HG02840 (cell line): Measurements from ENCODE around the gene KIAA1958.
"Not testable (repeated sequence)": the region's sequence is repeated elsewhere in the genome, so short reads cannot be mapped to it uniquely, and the experiment has no call there.

Experiments
- ATAC-seq: cut with Tn5 transposase; IDR thresholded peaks from one replicate; pipeline ENCODE4 v1.9.1; 2021; ENCODE audit warnings: mild to moderate bottlenecking, moderate library complexity, moderate number of reproducible peaks; ENCODE audit not compliant: unreplicated experiment, low FRiP score

KIAA1958 gene

DNA sequence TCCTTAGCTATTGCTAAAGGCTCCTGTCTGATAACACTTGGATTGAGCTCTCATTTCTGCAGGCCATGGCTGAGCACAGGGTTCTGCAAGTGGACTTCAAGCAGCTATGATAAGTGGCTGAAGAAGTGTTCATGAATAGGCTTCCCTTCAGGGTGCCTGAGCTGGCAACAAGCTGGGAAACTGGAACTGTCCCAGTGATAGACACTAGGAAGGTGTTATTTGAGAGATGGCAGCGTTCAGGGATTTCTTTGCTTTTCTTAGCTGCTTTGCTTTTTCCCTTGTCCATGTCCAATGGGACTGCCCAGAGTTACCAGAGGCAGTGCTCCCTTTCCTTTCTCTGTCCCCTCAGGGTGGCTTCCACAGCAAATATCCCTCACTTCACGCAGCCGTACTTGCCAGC is 155.5 kb downstream of the KIAA1958 start:
- ATAC-seq = no peak

DNA sequence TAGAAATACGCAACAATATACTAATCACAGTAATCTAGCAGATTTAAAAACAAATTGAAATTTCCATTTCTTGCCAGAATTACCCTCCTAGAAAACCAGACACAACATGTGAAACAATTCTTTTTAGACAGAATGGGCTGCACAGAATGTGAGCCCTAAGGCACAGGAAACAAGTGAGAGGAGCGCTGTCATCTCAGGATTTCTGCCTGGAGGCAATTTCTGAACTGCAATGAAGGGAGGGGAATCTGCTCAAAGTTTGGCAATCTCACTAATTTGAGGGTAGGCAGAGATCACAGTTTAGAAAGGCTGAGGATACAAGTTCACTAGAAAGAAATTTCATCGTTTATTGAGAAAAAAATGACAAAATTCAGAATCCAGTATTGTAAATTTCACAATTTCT is 161.0 kb downstream of the KIAA1958 start:
- no peak for ATAC-seq

- ATAC-seq = no peak
Measured at GRCh38 chr9:112648624-112649023, 162.0 kb downstream of the KIAA1958 start.

- no peak for ATAC-seq
Measured at GRCh38 chr9:112654282-112654681, 167.7 kb downstream of the KIAA1958 start.

- ATAC-seq = no peak
Measured at GRCh38 chr9:112655668-112656067, 169.0 kb downstream of the KIAA1958 start.

- ATAC-seq = no peak
Measured at GRCh38 chr9:112659906-112660305, 173.3 kb downstream of the KIAA1958 start.

DNA sequence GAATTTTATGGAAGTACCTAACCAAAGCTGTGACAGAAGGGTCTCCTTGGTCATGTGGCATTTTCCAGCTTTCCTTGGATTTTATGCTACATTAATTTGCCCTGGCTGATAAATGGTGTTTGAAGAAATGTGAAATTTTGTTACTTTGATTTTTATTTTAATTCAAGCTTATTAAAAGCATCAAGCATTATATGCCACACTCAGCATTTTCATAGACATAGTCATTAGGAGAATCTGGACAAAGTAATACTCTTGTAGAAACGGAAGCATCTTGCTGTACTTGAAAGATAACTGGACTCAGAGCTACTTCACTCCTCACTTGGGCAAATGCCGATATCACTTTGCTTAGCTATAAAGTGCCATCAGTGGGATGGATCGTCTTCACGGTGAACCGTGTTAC is 177.1 kb downstream of the KIAA1958 start:
- ATAC-seq = no peak

DNA sequence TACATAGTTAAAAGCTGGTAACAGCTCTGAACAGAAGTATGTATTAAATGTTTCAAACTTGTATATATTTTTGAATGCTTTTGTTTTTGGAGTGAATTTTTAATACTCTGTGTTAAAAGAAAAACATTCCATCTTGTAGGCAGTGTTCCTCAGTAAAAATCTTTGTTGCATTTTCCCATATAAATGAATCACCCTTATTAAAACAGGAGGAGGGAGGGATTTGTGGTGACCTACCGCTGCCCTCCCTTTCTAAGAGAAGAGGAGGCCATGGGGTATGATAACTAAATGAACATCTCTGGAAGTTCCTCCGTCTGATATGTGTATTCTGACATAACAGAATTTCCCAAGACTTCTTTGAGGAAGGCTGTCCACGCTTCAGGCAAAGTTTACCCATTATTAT is 177.9 kb downstream of the KIAA1958 start:
- ATAC-seq = no peak

GRCh38 chr9:112665347-112665746 is 178.7 kb downstream of the KIAA1958 start:
- no peak for ATAC-seq

GRCh38 chr9:112669326-112669725 is 182.7 kb downstream of the KIAA1958 start:
- ATAC-seq = no peak

- ATAC-seq = no peak
Measured at GRCh38 chr9:112670991-112671625, 184.5 kb downstream of the KIAA1958 start.

DNA sequence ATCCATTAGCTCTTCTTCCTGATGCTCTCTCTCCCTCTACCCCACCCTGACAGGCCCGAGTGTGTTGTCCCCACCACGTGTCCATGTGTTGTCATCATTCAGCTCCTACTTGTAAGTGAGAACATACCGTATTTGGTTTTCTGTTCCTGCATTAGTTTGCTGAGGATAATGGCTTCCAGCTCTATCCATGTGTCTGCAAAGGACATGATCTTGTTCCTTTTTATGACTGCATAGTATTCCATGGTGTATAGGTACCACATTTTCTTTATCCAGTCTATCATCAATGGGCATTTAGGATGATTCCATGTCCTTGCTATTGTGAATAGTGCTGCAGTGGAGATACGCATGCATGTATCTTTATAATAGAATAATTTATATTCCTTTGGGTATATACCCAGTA is 186.6 kb downstream of the KIAA1958 start:
- ATAC-seq = not testable (repeated sequence)

DNA sequence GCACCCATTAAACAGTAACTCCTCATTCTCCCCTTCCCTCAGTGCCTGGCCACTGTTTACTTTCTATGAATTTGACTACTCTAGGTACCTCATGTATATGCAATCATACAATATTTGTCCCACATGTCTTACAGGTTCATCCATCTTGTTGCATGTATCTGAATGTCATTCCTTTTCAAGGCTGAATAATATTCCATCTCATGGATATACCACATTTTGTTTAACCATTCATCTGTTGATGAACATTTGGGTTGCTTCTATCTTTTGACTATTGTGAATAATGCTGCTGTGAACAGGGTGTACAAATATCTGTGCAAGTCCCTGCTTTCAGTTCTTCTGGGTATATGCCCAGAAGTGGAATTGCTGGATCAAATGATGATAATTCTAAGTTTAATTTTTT is 190.4 kb downstream of the KIAA1958 start:
- no peak for ATAC-seq

DNA sequence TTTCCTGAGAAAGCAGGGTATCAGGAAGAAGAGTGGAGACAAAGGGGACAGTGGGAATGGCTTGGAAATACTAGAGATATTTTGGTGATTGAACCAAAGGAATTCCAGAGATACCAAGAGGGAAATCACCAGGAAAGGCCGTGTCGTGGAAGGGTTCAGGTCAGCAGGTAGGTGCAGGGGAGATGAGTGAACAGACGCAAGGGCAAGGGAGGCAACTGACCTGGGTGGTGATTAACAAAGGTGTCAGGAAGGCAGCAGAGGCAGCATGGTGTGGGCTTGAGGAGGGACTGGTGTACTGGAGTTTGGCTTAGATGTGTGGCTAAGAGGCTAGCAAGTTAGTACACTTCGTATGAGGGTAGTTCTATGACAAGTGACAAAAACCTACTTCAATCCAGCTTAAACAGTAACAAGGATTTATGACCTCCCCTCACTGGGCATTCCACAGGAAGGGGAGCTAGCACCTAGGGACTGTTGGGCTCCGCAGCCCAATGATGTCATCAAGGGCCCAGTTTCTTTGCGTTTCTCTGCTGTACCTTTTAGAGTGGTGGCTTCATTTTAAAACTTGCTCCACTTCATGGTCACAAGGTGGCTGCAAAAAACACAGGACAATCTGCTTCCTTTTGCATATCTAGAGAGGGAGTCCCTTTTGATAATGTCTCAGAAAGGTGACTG is 194.2 kb downstream of the KIAA1958 start:
- ATAC-seq = no peak

DNA sequence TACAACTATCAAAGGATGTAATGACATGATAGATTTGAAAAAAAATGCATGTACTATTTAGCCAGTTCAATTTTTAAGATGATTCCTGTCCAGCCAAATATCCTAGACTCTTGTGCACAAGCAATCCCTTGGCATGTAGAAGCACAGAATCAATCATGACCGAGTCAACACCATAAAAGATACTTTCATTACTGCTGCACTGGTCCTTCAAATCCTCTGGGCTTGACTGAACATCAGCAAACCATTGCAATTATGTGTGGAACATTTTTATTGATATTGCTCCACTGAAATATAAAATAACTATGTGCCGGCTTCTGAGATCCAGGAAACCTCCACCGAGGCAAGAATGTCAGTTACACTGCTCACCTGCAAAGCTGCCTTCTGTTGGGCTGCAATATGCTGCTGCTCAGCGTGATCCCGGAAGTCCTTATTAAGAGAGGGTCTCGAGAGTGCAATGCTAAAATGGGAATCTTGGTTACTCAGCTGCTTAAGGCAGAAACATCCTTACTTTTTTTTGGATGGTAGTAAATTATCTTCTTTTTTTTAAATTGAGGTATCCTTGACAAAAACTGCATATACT is 202.6 kb downstream of the KIAA1958 start:
- no peak for ATAC-seq

GRCh38 chr9:112694706-112695555 is 208.3 kb downstream of the KIAA1958 start:
- no peak for ATAC-seq

- no peak for ATAC-seq
Measured at GRCh38 chr9:112696461-112696860, 209.8 kb downstream of the KIAA1958 start.

DNA sequence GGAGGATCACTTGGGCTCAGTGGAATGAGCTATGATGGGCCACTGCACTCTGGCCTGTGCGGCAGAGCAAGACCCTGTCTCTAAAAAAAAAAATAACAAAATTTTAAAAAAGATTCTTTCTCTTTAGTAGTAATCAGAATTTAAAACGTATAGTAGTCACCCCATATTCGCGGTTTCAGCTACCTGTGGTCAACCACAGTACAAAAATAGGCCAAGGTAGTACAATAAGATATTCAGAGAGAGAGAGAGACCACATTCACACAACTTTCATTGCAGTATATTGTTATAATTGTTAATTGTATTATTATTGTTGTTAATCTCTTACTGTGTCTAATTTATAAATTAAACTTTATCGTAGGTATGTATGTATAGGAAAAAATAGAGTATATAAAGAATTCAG is 212.6 kb downstream of the KIAA1958 start:
- no peak for ATAC-seq

GRCh38 chr9:112700085-112700484 is 213.5 kb downstream of the KIAA1958 start:
- ATAC-seq = no peak

DNA sequence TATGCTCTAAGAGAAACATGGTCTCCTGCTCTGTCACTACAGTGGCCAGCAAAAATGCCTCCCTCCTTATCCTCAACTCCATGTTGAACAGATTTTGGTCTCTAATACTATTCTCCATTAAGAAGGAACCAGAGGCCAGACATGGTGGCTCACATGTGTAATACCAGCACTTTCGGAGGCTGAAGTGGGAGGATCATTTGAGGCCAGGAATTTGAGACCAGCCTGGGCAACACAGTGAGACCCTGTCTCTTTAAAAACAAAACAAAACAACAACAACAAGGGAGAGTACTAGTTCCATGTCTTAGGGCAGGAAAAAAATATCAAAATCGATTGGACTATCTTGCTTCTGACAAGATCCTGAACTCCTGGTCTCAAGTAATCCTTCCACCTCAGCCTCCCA is 216.7 kb downstream of the KIAA1958 start:
- no peak for ATAC-seq

DNA sequence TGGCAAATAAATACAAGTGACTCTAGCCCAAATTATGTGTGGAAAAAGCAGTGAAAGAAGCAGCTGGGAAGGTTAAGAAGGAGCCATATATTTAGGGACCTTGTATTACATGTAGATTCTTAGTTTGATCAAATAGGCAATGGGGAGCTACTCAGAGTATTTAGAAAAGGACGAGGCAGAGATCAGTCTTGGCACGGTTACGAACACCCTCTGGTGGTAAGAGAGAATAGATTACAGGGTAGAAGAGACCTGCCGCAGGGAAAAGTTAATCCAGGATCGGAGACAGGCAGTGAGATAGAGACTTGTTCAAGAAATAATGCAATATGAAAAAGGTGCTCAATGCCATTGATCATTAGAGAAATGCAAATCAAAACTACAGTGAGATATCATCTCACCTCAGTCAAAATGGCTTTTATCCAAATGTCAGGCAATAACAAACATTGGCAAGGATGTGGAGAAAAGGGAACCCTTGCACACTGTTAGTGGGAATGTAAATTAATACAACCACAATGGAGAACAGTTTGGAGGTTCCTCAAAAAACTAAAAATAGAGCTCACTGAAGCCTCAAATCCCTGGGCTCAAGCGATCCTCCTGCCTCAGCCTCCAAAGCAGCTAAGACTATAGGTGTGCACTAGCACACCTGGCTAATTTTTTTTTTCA is 219.3 kb downstream of the KIAA1958 start:
- no peak for ATAC-seq
